ENCODE data around the gene ITIH1.

ITIH1 gene

GRCh38 chr3:52817221-52817620 is 39.8 kb downstream of the ITIH1 start:
- DNase-seq = no peak

GRCh38 chr3:52817860-52818259 is 40.5 kb downstream of the ITIH1 start:
- DNase-seq = no peak

- DNase-seq = no peak
Measured at GRCh38 chr3:52819936-52820335, 42.5 kb downstream of the ITIH1 start.

- DNase-seq = peak; percentile 34 to 44
Measured at GRCh38 chr3:52820736-52821135, 43.3 kb downstream of the ITIH1 start.

- DNase-seq = no peak
Measured at GRCh38 chr3:52822363-52822762, 45.0 kb downstream of the ITIH1 start.

GRCh38 chr3:52824037-52824436 is 46.6 kb downstream of the ITIH1 start:
- DNase-seq = no peak

- no peak for DNase-seq
Measured at GRCh38 chr3:52827441-52827840, 50.0 kb downstream of the ITIH1 start.

- no peak for DNase-seq
Measured at GRCh38 chr3:52827866-52828376, 50.5 kb downstream of the ITIH1 start.

GRCh38 chr3:52829482-52829881 is 52.1 kb downstream of the ITIH1 start:
- DNase-seq = no peak

- no peak for DNase-seq
Measured at GRCh38 chr3:52829906-52830463, 52.6 kb downstream of the ITIH1 start.

GRCh38 chr3:52830535-52831258 is 53.3 kb downstream of the ITIH1 start, which contains the start of gene ITIH4:
ITIH4 (minus strand) TSS chr3:52830672; CDS start chr3:52830642, 30 bp downstream.
- DNase-seq = no peak

GRCh38 chr3:52831500-52832301 is 54.3 kb downstream of the ITIH1 start:
- no peak for DNase-seq

GRCh38 chr3:52833202-52833601 is 55.8 kb downstream of the ITIH1 start:
- DNase-seq = no peak

GRCh38 chr3:52834871-52835501 is 57.6 kb downstream of the ITIH1 start, which contains the start of gene MUSTN1:
MUSTN1 (minus strand) TSS chr3:52835019; CDS start chr3:52834948, 71 bp downstream.
- no peak for DNase-seq

GRCh38 chr3:52835766-52836470 is 58.5 kb downstream of the ITIH1 start:
- no peak for DNase-seq

- no peak for DNase-seq
Measured at GRCh38 chr3:52836471-52836845, 59.1 kb downstream of the ITIH1 start.

- no peak for DNase-seq
Measured at GRCh38 chr3:52836986-52837385, 59.6 kb downstream of the ITIH1 start.

- no peak for DNase-seq
Measured at GRCh38 chr3:52838561-52839267, 61.3 kb downstream of the ITIH1 start.

- DNase-seq = no peak
Measured at GRCh38 chr3:52839268-52839575, 61.8 kb downstream of the ITIH1 start.

- no peak for DNase-seq
Measured at GRCh38 chr3:52839892-52840545, 62.6 kb downstream of the ITIH1 start.

- no peak for DNase-seq
Measured at GRCh38 chr3:52841211-52841980, 64.0 kb downstream of the ITIH1 start.
